ENCODE measurements around the gene EXOC3L4.

DNA sequence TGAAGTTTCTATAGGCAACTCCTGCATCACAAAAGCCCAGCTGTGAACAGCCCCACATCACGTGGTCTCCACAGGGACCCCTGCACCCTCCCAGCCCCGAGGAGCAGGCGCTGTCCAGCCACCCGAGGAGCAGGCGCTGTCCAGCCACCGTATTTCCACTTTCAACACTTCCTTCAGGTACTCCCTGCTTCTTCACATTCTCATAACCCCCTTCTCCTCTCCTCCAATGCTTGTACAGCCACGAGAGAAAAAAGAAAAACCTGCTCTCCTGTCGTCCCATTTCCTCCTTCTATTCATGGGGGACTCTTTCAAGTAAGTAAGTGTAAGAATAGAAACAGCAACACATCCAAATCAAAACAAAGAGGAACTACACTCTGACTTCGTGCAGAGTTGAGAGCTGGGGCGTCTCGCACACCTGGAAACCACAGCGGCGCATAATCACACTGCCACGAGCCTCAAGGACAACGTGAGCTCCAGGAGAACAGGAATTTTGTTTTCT, 49.1 kb upstream of the EXOC3L4 start:
- TF ChIP-seq, protein P1, sequence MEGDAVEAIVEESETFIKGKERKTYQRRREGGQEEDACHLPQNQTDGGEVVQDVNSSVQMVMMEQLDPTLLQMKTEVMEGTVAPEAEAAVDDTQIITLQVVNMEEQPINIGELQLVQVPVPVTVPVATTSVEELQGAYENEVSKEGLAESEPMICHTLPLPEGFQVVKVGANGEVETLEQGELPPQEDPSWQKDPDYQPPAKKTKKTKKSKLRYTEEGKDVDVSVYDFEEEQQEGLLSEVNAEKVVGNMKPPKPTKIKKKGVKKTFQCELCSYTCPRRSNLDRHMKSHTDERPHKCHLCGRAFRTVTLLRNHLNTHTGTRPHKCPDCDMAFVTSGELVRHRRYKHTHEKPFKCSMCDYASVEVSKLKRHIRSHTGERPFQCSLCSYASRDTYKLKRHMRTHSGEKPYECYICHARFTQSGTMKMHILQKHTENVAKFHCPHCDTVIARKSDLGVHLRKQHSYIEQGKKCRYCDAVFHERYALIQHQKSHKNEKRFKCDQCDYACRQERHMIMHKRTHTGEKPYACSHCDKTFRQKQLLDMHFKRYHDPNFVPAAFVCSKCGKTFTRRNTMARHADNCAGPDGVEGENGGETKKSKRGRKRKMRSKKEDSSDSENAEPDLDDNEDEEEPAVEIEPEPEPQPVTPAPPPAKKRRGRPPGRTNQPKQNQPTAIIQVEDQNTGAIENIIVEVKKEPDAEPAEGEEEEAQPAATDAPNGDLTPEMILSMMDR (IDR thresholded peaks at IDR 0.05), result no peak
- TF ChIP-seq POLR2A (IDR thresholded peaks at IDR 0.05), result no peak

All from right lobe of liver (tissue), 4 donors.